ENCODE data around the gene CA5A.
"Not testable (repeated sequence)": the region's sequence is repeated elsewhere in the genome, so short reads cannot be mapped to it uniquely, and the experiment has no call there.

DNA sequence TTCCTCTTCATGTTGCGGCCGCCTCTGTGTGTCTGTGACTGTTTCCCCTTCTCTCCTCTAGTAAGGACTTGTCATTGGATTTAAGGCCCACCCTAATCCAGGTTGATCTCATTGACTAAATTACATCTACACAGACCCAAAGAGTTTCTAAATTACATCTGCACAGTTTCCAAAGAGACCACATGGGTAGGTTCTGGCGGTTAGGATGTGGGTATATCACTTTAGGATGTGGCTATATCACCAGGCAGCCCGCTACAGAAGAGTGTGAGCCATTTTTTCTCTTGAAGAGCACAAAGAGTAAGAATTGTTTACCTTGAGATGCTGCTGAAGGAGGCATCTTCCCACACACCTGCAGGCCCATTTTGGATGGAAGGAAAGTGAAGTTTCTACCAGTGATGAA lies 45.0 kb upstream of the CA5A start:
- not testable (repeated sequence) for TF ChIP-seq CEBPB (IDR thresholded peaks at IDR 0.05); CHD4 (IDR thresholded peaks at IDR 0.05; ENCODE audit: borderline replicate concordance); POLR2A (IDR thresholded peaks at IDR 0.05; ENCODE audit: low read length); CHD2 (IDR thresholded peaks at IDR 0.05; ENCODE audit: low read length, partially characterized antibody); SMC3 (IDR thresholded peaks at IDR 0.05)
- TF ChIP-seq, protein P1, sequence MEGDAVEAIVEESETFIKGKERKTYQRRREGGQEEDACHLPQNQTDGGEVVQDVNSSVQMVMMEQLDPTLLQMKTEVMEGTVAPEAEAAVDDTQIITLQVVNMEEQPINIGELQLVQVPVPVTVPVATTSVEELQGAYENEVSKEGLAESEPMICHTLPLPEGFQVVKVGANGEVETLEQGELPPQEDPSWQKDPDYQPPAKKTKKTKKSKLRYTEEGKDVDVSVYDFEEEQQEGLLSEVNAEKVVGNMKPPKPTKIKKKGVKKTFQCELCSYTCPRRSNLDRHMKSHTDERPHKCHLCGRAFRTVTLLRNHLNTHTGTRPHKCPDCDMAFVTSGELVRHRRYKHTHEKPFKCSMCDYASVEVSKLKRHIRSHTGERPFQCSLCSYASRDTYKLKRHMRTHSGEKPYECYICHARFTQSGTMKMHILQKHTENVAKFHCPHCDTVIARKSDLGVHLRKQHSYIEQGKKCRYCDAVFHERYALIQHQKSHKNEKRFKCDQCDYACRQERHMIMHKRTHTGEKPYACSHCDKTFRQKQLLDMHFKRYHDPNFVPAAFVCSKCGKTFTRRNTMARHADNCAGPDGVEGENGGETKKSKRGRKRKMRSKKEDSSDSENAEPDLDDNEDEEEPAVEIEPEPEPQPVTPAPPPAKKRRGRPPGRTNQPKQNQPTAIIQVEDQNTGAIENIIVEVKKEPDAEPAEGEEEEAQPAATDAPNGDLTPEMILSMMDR (IDR thresholded peaks at IDR 0.05), result not testable (repeated sequence)
- TF ChIP-seq, protein P2, sequence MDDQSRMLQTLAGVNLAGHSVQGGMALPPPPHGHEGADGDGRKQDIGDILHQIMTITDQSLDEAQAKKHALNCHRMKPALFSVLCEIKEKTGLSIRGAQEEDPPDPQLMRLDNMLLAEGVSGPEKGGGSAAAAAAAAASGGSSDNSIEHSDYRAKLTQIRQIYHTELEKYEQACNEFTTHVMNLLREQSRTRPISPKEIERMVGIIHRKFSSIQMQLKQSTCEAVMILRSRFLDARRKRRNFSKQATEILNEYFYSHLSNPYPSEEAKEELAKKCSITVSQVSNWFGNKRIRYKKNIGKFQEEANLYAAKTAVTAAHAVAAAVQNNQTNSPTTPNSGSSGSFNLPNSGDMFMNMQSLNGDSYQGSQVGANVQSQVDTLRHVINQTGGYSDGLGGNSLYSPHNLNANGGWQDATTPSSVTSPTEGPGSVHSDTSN (IDR thresholded peaks at IDR 0.05), result not testable (repeated sequence)

Data from A549 (cell line).